Activated T-cell treated with anti-CD3 and anti-CD28 coated beads for 24 hours (primary cell): ENCODE data around the gene B9D2.
"Not testable (repeated sequence)": the region's sequence is repeated elsewhere in the genome, so short reads cannot be mapped to it uniquely, and the experiment has no call there.

ENCODE experiments used
- DNase-seq: peaks from one replicate; pipeline ENCODE4 v3.0.0-alpha.2; 2020; ENCODE audit warnings: low read depth

B9D2 gene

DNA sequence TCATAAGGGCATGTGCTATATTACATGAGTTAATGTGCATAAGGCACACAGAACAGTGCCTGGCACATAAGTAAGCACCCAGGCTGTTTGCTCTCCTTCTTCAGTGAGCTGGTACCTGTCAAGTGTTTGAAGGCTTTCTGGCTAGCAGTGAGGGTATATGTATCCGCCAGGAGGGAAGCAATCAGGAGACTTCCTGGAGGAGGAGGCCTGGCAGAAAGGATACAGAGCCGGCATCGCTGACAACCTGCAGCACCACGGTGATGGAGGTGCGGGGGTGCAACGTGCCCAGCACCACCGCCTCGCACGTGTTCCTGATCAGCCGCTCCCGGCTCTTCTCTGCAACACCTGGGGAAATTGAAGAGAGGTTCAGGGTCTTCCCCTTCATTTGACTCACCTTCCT is 27.7 kb upstream of the B9D2 start:
- no peak for DNase-seq

DNA sequence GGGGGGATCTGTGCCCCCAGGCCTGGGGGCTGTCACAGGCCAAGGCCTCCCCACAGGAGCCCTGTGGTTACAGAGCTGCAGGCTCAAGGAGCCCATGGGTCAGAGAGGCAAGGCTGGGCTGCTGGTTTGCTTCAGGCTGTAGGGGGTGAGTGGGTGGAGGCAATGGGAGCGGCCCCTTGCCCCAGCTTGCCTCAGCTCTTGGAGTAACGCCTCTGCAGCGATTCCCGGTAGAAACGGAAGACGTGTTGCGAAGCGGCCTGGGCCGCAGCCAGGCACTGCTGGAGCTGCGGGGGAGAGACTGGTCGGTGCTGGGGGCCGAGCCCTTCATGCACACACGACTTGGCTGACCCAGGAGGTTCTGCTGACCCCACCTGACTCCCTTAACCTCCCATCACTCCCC is 22.5 kb upstream of the B9D2 start:
- DNase-seq: no peak

DNA sequence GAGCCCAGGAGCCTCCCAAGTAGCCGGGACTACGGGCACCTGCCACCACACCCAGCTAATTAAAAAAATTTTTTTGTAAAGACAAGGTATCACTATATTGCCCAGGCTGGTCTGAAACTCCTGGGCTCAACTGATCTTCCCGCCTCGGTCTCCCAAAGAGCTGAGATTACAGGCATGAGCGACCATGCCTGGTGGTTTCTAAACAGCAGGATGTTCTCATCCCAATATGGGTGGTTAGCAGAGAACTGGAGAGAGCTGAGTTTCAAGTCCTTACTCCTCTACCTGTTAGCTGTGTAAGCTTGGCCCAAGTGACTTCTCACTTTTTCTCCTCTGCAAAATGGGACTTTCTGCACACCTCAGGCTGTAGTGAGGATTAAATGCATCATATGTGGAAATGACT is 20.4 kb upstream of the B9D2 start:
- DNase-seq: no peak

DNA sequence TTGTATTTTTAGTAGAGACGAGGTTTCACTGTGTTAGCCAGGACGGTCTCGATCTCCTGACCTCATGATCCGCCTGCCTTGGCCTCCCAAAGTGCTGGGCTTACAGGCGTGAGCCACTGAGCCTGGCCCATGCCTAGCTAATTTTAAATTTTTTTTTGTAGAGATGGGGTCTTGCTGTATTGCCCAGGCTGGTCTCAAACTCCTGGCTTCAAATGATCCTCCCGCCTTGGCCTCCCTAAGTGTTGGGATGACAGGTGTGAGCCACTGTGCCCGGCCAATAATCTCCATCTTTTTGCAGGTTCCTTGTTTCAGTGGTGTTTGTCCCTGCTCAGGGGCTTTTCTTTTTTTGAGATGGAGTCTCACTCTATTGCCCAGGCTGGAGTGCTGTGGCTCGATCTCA is 17.6 kb upstream of the B9D2 start:
- not testable (repeated sequence) for DNase-seq

DNA sequence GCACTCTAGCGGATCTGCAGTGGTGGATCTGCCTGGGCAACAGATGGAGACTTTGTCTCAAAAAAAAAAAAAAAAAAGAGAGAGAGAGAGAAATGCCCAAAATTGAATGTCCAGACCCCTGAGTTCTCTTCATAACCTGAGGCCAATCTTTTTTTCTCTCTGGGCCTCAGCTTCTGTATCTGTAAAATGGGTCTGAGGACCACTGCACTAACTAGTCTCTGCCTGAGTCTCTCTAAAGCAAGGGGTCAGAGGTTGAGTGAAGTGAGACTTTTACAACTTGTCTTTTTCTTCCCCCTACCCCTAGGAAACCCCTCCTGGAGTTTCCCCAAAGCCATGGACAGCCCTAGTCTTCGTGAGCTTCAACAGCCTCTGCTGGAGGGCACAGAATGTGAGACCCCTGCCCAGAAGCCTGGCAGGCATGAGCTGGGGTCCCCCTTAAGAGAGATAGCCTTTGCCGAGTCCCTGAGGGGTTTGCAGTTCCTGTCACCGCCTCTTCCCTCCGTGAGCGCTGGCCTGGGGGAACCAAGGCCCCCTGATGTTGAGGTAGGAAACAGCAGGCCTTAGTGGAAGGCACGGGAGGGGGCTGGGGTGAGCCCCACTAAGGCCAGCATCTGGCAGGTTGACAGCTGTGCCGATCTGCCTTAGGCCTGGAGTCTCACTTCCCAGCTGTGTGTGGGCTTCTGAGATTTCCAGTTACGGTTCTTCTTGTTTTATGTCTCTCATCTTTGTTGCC is 14.2 kb upstream of the B9D2 start:
- no peak for DNase-seq

DNA sequence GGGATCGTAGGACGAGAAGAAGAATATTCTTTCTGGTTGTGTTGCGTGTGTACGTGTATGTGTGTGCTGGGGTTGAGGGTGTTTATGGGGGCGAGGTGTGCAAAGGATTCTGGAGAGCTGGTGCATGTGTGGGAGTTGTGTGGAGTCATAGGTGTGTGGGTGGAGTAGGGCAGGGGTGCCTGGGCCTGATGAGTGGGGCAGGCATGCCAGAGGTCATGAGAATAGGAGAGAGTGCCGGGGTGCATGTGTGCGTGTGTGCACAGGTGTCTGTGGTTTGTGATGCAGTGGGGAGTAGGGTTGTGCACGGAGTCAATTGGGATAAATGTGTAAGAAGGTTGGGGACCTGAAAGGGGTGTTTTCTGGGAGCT is 13.0 kb upstream of the B9D2 start:
- no peak for DNase-seq

DNA sequence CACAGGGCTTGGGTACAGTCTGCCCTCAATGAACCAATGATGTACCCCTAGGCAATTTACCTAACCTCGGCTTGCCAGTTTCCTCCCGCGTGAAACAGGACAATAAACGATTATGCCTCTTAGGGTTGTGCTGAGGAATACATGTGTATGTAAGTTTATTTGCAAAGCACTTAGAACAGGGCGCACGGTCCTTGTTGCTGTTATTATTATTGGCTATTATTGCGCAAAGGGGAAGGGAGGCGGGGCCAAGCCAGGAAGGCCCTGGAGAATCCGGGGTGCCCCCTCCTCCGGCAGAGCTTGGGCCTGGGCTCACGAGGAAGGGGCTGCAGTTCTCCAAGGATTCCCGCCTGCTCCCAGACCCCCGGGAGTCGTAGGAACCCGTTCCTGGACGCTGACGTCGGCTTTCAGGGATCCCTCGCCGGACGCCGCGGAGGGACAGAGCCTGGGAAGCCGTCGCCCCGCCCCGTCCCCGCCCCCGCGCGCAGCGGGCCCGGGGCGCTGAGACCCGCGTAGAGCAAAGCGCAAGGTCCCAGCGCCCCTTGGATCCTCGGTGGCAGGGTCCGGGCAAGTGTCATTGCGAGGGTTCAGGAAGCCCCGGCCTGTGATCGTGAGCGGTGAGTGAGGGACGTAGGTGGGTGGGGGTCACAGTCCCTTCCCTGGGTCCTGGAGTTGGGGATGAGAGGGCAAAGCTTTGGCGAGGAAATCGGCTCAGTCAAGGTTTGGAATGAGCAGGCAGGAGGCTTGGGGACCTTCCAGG is 12.5 kb upstream of the B9D2 start, which contains the start of gene TMEM91:
TMEM91 (plus strand) TSS at position 293 of the 757 bp plus-strand sequence. CDS start 1,777 bp downstream, outside the sequence.
- no peak for DNase-seq

DNA sequence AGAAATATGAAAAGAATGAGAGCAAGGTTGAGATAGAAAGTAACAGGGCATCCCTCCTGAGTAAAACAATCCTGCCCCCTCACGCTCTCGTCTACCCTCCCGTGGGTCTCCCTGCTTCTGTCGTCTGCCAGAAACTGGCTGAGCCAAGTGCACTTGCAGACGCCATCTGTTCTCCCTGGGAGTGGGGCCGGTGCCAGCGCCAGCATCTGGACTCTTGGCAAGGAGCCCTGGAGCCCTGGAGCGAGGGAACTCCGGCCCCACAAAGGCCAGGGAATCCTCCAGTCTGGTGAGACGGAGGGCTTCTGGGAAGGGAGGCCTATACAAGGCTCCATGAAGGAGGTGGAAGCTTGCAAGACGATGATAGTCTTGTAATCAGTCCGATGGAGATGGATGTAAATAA is 10.0 kb upstream of the B9D2 start:
- DNase-seq: no peak

DNA sequence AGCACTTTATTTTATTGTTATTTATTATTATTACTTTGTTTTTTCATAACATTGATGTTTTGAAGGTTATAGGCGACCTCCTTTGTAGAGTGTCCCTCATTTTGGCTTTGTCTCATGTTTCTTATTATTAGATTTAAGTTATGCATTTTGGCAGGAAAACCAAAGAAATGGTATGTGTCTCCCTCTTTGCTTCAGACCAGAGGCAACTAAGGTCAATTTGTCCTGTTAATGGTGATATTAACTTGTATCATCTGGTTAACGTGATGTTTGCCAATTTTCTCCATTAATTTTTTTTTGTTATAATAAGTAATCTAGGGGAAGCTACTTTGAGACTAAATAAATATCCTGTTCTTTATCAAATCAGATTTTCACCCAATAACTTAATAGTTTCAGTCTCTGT is 8.6 kb upstream of the B9D2 start:
- no peak for DNase-seq

DNA sequence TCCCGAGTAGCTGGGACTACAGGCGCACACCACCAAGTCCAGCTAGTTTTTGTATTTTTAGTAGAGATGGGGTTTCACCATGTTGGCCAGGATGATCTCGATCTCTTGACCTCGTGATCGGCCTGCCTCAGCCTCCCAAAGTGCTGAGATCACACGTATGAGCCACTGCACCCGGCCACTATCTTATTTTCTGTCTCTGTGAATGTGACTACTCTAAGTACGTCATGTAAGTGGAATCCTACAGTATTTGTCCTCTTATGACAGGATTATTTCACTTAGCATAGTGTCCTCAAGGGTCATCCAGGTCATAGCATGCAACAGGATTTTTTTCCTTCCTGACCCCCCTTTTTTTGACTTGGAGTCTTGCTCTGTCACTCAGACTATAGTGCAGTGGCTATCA is 7.6 kb upstream of the B9D2 start:
- no peak for DNase-seq

DNA sequence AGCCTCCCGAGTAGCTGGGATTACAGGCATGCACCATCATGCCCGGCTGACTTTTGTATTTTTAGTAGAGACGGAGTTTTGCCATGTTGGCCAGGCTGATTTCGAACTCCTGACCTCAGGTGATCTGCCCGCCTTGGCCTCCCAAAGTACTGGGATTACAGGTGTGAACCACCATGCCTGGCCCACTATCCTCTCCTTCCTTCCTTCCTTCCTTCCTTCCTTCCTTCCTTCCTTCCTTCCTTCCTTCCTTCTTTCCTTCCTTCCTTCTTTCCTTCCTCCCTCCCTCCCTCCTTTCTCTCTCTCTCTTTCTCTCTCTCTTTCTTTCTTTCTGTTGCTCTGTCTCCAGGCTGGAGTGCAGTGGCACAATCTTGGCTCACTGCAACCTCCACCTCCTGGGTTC is 7.2 kb upstream of the B9D2 start:
- DNase-seq: not testable (repeated sequence)

DNA sequence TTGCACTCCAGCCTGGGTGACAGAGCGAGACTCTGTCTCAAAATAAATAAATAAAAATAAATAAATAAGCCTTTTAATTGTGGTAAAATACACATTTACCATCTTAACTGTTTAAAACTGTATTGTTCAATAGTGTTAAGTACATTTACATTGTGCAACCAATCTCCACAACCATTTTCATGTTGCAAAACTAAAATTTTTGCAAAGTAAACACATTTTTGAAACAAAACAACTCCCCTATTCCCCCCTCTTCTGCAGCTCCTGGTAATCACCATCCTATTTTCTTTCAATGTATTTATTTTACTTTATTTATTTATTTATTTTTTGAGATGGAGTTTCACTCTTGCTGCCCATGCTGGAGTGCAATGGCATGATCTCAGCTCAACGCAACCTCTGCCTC is 5.8 kb upstream of the B9D2 start:
- no peak for DNase-seq

DNA sequence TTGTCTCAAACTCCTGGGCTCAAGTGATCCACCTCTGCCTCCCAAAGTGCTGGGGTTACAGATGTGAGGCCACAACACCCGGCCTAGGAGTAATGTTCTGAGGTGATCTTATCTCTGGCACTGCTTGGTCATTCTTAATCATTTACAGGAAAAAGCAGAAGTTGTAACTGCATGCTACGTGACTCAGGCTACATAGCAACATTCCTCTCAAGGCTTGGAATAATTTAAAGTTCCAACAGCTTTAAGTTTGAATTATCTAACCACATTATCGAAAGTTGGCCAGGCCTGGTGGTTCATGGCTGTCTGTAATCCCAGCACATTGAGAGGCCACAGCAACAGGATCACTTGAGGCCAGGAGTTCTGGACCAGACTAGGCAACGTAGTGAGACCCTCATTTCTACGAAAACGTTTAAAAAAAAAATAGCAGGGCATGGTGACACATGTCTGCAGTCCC is 3.9 kb upstream of the B9D2 start:
- DNase-seq: no peak

DNA sequence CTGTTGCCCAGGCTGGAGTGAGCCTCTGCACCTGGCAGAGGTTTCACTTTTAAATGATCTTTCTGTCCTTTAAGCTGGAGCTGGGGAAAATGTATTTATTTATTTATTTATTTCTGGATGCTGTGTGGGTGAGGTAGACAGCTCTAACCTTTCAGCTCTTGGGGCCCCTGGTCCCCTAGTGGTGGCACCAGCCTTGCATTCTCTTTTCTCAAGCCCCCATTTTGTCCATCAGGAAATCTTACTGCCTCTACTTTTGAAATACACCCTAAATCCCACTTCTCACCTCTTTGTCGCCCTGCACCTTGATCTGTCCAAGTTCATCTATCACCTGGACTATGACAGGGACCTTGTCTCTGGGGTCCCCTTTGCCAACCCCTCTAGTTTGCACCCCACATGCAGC is 2.1 kb upstream of the B9D2 start:
- no peak for DNase-seq

DNA sequence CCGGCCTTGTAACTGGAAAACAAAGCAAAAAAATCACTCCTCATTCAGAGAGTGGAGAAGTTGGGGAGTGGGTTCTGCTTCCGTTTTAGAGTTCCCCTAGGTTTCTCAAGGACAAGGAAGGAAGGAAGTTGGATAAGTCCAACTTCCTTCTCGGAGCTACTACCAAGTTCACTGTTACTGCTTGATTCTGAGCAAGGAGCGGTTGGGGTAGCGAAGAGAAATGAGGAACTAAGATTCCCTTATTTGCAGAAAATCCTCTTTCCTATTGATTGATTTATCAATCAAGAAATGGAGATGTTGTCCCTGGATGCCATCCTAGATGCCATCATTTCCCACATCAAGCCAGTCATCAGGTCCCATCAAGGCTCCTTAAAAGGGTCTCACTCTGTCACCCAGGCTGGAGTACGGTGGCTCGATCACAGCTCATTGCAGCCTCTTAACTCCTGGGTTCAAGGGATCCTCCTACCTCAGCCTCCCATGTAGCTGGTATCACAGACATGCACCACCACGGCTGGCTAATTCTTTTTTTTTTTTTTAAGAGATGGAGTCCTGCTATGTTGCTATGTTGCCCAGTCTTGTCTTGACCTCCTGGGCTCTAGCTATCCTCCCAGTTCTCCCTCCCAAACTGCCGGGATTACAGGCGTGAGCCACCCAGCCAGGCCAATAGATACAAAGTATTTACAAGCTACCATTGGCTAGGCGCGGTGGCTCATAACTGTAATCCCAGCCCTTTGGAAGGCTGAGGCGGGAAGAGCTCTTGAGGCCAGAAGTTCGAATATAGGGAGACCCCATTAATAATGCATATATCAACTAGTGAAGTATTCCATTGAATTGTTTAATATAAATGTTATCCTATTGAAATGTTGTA is 809 bp upstream of the B9D2 start:
- DNase-seq: no peak

DNA sequence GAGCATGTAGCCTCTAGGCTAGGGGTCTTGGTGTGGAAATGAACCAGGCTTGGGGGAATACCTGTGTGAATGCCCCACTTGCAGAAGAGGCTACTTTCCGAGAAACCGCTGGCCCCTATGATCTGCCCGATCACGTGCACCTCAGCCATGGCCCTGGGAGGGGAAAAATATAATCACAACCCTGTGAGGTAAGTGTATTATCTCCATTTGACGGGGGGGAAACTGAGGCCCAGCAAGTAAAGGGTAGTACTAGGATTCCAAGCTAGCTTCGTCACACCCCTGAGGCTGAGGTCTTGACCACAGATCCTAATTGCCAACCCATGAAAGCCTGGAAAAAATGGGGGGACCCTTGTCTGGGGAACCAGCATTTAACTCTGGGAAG is 587 bp downstream of the B9D2 start:
- DNase-seq: no peak

DNA sequence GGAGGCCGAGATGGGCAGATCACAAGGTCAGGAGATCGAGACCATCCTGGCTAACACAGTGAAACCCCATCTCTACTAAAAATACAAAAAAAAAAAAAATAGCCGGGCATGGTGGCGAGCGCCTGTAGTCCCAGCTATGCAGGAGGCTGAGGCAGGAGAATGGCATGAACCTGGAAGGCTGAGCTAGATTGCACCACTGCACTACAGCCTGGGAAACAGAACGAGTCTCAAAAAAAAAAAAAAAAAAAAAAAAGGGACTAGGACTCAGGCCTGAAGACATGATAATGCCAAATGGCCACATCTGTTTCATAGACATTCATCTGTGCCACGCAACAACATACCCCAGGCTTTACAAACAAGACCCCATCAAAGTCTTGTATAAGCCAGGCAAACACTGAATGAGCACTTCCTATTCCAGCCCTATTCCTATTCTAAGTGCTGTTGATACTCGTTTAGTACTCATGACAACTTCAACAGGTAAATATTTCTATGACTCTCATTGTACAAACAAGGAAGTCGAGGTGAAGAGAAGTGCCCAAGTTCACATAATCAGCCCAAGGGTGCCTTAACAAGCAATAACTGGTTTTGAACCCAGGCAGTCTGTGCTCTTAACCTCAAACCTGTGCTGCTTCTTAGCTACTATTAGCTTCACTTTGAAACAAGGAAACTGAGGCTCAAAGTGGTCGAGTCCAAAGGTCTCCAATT is 1.7 kb downstream of the B9D2 start:
- DNase-seq: no peak

DNA sequence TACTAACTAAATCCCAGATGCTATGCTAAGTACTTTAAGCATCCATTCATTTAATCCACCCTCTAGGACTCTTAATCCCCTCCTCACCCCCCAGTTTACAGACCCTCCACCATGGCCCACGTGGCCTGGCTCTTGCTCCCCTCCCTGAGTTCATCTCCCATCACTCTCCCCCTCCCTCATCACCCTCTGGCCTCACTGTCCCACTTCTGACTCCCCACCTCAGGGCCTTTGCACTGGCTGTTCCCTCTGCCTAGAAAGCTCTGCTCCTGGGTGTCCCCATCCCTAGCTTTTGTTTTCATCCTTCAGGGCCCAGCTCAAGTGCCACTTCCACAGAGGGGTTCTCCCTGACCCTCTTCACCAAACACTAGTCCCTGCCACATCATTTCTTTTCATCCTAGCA is 4.2 kb downstream of the B9D2 start:
- DNase-seq: no peak

DNA sequence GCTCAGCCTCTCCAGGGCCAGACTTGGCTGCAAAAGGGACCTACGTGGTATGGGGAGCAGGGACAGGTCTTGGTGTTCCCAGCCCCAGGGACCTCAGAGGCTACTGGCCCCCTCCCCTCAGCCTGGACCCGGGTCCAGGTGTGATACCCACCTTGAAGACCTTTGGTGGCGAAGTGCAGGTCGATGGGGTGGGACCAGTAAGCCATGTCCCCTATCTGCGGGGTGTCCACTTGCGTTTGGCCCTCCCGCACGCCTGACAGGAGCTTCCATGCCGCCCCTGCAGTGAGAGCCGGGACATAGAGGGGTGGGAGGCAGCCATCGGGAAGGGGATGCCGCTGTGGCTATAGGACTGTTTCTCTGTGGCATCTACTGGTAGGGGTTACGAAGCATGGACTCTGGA is 6.2 kb downstream of the B9D2 start:
- DNase-seq: no peak

DNA sequence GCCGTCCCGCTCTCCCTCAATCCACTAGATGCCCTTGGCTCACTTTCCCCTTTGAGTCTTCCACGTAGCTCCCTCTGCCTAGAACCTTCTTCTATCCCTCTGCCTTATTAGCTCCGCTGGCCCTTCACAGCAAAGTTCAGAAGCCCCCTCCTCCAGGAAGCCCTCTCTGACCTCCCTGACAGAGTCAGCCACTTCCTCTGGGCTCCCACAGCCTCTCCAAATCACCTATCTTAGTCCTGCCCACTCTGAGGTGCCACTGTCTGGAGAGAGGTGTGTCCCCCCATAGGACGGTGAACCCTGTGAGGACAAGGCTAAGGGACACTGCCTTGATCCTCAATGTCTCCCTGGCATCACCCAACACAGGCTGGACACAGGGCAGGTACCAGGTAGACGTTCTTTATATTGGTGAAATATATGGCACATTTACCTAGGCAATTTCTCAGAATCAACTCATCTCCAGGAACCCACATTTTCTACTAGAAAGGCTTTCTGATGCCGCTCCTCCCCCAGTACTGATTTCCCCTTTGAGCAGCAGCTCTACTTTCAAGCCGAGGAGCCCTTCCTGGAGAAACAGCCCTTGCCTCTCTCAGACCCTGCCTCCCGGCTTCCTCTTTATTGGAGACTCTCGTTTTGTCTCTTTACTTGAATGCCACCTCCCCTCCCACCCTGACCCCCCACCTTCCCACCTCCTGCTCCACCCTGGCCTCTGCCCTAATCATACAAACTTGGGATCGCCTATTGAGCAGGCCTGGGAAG is 6.8 kb downstream of the B9D2 start:
- DNase-seq: no peak

DNA sequence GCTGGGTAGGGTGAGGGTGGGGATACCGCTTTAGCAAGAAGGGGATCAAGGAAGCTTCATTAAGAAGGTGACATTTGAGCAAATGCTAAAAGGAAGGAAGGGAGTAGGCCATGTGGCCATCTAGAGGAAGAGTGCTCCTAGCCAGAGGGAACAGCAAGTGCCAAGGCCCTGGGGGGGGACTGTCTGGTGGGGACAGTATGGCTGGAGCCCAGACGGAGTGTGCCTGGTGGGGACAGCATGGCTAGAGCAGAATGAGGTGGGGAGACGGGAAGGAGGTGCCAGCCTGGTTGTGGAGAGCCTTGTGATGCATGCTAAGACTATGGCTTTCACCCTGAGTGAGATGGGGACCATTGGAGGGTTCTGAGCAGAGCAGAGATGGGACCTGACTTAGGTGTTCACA is 8.1 kb downstream of the B9D2 start:
- DNase-seq: no peak
